Measurements from ENCODE around the gene TOR1AIP1.

DNA sequence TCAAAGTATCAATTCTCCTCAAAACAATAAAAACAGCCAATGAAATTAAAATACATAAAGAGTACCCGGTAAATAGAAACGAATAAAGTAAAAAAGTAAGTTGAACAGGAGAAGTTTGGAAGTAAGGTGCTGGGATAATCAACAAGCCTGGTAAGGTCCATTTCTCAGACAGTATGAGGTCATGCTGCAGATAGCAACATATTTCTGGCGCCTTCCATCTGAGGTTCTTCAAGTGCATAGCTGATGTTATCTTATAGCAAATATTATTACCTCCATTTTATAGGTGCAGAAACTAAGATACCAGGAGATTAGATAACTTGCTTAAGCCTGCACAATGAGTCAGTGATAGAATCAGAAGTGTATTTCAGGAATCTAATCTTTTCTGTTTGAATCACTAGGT is 48.8 kb downstream of the TOR1AIP1 start:
- no peak for TF ChIP-seq EZH2phosphoT487 (IDR thresholded peaks at IDR 0.05; ENCODE audit: borderline replicate concordance, low read length)
- TF ChIP-seq, protein P1, sequence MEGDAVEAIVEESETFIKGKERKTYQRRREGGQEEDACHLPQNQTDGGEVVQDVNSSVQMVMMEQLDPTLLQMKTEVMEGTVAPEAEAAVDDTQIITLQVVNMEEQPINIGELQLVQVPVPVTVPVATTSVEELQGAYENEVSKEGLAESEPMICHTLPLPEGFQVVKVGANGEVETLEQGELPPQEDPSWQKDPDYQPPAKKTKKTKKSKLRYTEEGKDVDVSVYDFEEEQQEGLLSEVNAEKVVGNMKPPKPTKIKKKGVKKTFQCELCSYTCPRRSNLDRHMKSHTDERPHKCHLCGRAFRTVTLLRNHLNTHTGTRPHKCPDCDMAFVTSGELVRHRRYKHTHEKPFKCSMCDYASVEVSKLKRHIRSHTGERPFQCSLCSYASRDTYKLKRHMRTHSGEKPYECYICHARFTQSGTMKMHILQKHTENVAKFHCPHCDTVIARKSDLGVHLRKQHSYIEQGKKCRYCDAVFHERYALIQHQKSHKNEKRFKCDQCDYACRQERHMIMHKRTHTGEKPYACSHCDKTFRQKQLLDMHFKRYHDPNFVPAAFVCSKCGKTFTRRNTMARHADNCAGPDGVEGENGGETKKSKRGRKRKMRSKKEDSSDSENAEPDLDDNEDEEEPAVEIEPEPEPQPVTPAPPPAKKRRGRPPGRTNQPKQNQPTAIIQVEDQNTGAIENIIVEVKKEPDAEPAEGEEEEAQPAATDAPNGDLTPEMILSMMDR (conservative IDR thresholded peaks at IDR 0.05; ENCODE audit: low read depth, low read length): no peak
- TF ChIP-seq EZH2 (IDR thresholded peaks at IDR 0.05; ENCODE audit: low read length, unreplicated experiment): no peak
